Left ventricle myocardium inferior (tissue), 1 donor: ENCODE data around the gene CAST. TPM values are rescaled to one million over a fixed set of nuclear protein-coding genes. Genes with fewer than 3 reads are reported as not detected.
A peak's percentile ranks its signal among the peaks of the same experiment; 100 is the strongest.

Experiments
- DNase-seq: peaks from one replicate; pipeline ENCODE4 v3.0.0-alpha.2; 2020
- H3K27ac ChIP-seq: fragments of 200-600 bp; replicated peaks from 2 replicates; pipeline ENCODE4 v1.8.0; 2021
- H3K27me3 ChIP-seq: fragments of 200-600 bp; 2 replicates; pipeline ENCODE4 v1.8.0; 2021; ENCODE audit warnings: low read depth
- H3K36me3 ChIP-seq: fragments of 200-600 bp; 2 replicates; pipeline ENCODE4 v1.8.0; 2021
- H3K4me1 ChIP-seq: fragments of 200-600 bp; 2 replicates; pipeline ENCODE4 v1.8.0; 2021
- H3K4me3 ChIP-seq: fragments of 200-600 bp; 2 replicates; pipeline ENCODE4 v1.8.0; 2021; ENCODE audit warnings: mild to moderate bottlenecking, moderate library complexity
- H3K9me3 ChIP-seq: fragments of 200-600 bp; replicated peaks from 2 replicates; pipeline ENCODE4 v1.8.0; 2021
- CTCF ChIP-seq: fragments of 200-600 bp; IDR thresholded peaks from 2 replicates; pipeline ENCODE4 v1.8.0; 2021; ENCODE audit warnings: antibody characterized with exemption, mild to moderate bottlenecking, borderline replicate concordance
- intact Hi-C: fragments of 100-400 bp; cut with micrococcal nuclease; formaldehyde crosslinking; loops from one replicate; pipeline ENCODE4 v1.11.0; 2022
- total RNA-seq: library from RNA; stranded (reverse); fragmentation: NEBNext Ultra II Directional; extraction: Animal tissue kit (Norgen Biotek cat#: 25700); gene quantifications from one replicate; pipeline ENCODE4 v1.2.1, GENCODE V29; 2021
- donor health status: DM: no; HTN: yes; CAD: no; lungs with severe emphysema.

The CAST gene
- total RNA-seq, 1 donor from 2014 or later = 649 TPM

GRCh38 chr5:96712100-96712746 lies 50.0 kb downstream of the CAST start:
- intact Hi-C loops = no loop called here
- H3K4me1 ChIP-seq = peaks cover 99% of the 10 kb centered on the region
- no peak overlapping the region for H3K4me3 ChIP-seq
- no peak for DNase-seq
- H3K27ac ChIP-seq = peak overlapping the region; percentile 97
- no peaks in the 10 kb centered on the region for H3K9me3 ChIP-seq
- no peak for TF ChIP-seq CTCF
- H3K36me3 ChIP-seq = no peaks in the 10 kb centered on the region
- H3K27me3 ChIP-seq = no peaks in the 10 kb centered on the region

- DNase-seq = no peak
- Histone ChIP-seq H3K36me3 (no peaks in the 10 kb centered on the region), H3K27ac (peak overlapping the region; percentile 97), H3K9me3 (no peaks in the 10 kb centered on the region), H3K4me1 (peaks cover 100% of the 10 kb centered on the region), H3K27me3 (no peaks in the 10 kb centered on the region), H3K4me3 (no peak overlapping the region)
- intact Hi-C loops = no loop called here
- no peak for TF ChIP-seq CTCF
These were observed 52.3 kb downstream of the CAST start for GRCh38 chr5:96714450-96714849.

GRCh38 chr5:96714951-96715451 lies 52.8 kb downstream of the CAST start:
- Histone ChIP-seq H3K27ac (peak overlapping the region; percentile 97), H3K36me3 (no peaks in the 10 kb centered on the region), H3K4me1 (peaks cover 100% of the 10 kb centered on the region), H3K27me3 (no peaks in the 10 kb centered on the region), H3K4me3 (no peak overlapping the region), H3K9me3 (no peaks in the 10 kb centered on the region)
- intact Hi-C loops = no loop called here
- TF ChIP-seq CTCF = no peak
- no peak for DNase-seq

GRCh38 chr5:96716007-96716406 lies 53.8 kb downstream of the CAST start:
- H3K4me1 ChIP-seq = peaks cover 100% of the 10 kb centered on the region
- H3K4me3 ChIP-seq = no peak overlapping the region
- no peaks in the 10 kb centered on the region for H3K9me3 ChIP-seq
- TF ChIP-seq CTCF = no peak
- no peaks in the 10 kb centered on the region for H3K36me3 ChIP-seq
- H3K27ac ChIP-seq = peak overlapping the region; percentile 97
- intact Hi-C loops = no loop called here
- DNase-seq = no peak
- H3K27me3 ChIP-seq = no peaks in the 10 kb centered on the region

GRCh38 chr5:96716716-96717115 lies 54.5 kb downstream of the CAST start:
- intact Hi-C loops = no loop called here
- H3K4me3 ChIP-seq = no peak overlapping the region
- DNase-seq = no peak
- no peaks in the 10 kb centered on the region for H3K36me3 ChIP-seq
- no peak for TF ChIP-seq CTCF
- H3K4me1 ChIP-seq = peaks cover 100% of the 10 kb centered on the region
- H3K27me3 ChIP-seq = no peaks in the 10 kb centered on the region
- H3K27ac ChIP-seq = peak overlapping the region; percentile 97
- no peaks in the 10 kb centered on the region for H3K9me3 ChIP-seq
